T-helper 1 cell treated with Interleukin-12 subunit alpha and Interleukin-12 subunit beta and Interleukin-4 antibody, amounts not matched to agents 30 ng/mL and 1 ng/mL, for 36 hours (primary cell): ENCODE measurements around the gene CHRM5. TPM values are rescaled to one million over a fixed set of nuclear protein-coding genes. Genes with fewer than 3 reads are reported as not detected.
"Not testable (repeated sequence)": the region's sequence is repeated elsewhere in the genome, so short reads cannot be mapped to it uniquely, and the experiment has no call there.

Source experiments
- intact Hi-C: fragments of 100-400 bp; cut with micrococcal nuclease; formaldehyde crosslinking; loops from one replicate; pipeline ENCODE4 v1.15.1; 2024
- total RNA-seq: library from RNA; stranded (reverse); gene quantifications from 2 replicates; pipeline ENCODE4 v1.2.3, GENCODE V29; 2022

The CHRM5 gene
- total RNA-seq, 1 donor from 2014 or later, result not detected

- intact Hi-C loops, result no loop called here
Observed at GRCh38 chr15:33987444-33987843, 19.1 kb downstream of the CHRM5 start.

GRCh38 chr15:33988384-33988783 lies 20.1 kb downstream of the CHRM5 start:
- intact Hi-C loops, result no loop called here

GRCh38 chr15:33994005-33994615 lies 25.8 kb downstream of the CHRM5 start:
- intact Hi-C loops, result loop anchor here (1.0 kb wide), 1 partner anchor 259 kb away; no protein-coding TSS in a partner anchor

GRCh38 chr15:33995666-33996065 lies 27.4 kb downstream of the CHRM5 start:
- intact Hi-C loops, result not testable (repeated sequence)

- intact Hi-C loops, result no loop called here
Observed at GRCh38 chr15:34001536-34001935, 33.2 kb downstream of the CHRM5 start.

GRCh38 chr15:34006381-34006780 lies 38.1 kb downstream of the CHRM5 start:
- intact Hi-C loops, result no loop called here

GRCh38 chr15:34009656-34010055 lies 41.4 kb downstream of the CHRM5 start:
- intact Hi-C loops, result no loop called here

GRCh38 chr15:34010921-34011320 lies 42.6 kb downstream of the CHRM5 start:
- intact Hi-C loops, result no loop called here

GRCh38 chr15:34011481-34011880 lies 43.2 kb downstream of the CHRM5 start:
- intact Hi-C loops, result no loop called here

GRCh38 chr15:34012461-34013028 lies 44.2 kb downstream of the CHRM5 start:
- intact Hi-C loops, result no loop called here

- intact Hi-C loops, result no loop called here
Observed at GRCh38 chr15:34013746-34014145, 45.4 kb downstream of the CHRM5 start.

GRCh38 chr15:34014556-34014955 lies 46.3 kb downstream of the CHRM5 start:
- intact Hi-C loops, result no loop called here

- intact Hi-C loops, result loop anchor here (1.0 to 5.0 kb wide), 2 partner anchors 20 to 969 kb away; partner anchors contain the start of gene ZNF770
Observed at GRCh38 chr15:34018021-34018645, 49.8 kb downstream of the CHRM5 start.

GRCh38 chr15:34018738-34019137 lies 50.4 kb downstream of the CHRM5 start:
- intact Hi-C loops, result loop anchor here (1.0 to 5.0 kb wide), 2 partner anchors 20 to 969 kb away; partner anchors contain the start of gene ZNF770

- intact Hi-C loops, result loop anchor here (5.0 kb wide), 1 partner anchor 968 kb away; the partner anchor contains the start of gene ZNF770
Observed at GRCh38 chr15:34019369-34019990, 51.2 kb downstream of the CHRM5 start.

GRCh38 chr15:34023907-34024306 lies 55.6 kb downstream of the CHRM5 start:
- intact Hi-C loops, result no loop called here

GRCh38 chr15:34025252-34025651 lies 57.0 kb downstream of the CHRM5 start:
- intact Hi-C loops, result no loop called here

- intact Hi-C loops, result no loop called here
Observed at GRCh38 chr15:34027606-34028005, 59.3 kb downstream of the CHRM5 start.

- intact Hi-C loops, result no loop called here
Observed at GRCh38 chr15:34031987-34032760, 63.9 kb downstream of the CHRM5 start.

GRCh38 chr15:34038023-34038870 lies 70.0 kb downstream of the CHRM5 start:
- intact Hi-C loops, result loop anchor here (1.0 to 5.0 kb wide), 9 partner anchors 20 to 1509 kb away; partner anchors contain the start of genes AQR, DPH6, FMN1 and GOLGA8B
